GM12875 (cell line): ENCODE measurements around the gene GRM5.

Experiments used
- H3K4me3 ChIP-seq: one replicate; pipeline ENCODE4 v1.5.1; 2011; ENCODE audit warnings: low read depth, low read length, control low read depth
- CTCF ChIP-seq: IDR thresholded peaks from 2 replicates; pipeline ENCODE4 v1.5.1; 2011; ENCODE audit warnings: low read depth, mild to moderate bottlenecking, control low read depth, inconsistent platforms, low read length, moderate library complexity, borderline replicate concordance; ENCODE audit not compliant: insufficient read depth

Gene GRM5

GRCh38 chr11:88529426-88529825 is 536.4 kb downstream of the GRM5 start:
- TF ChIP-seq CTCF = no peak
- H3K4me3 ChIP-seq = no peak overlapping the region

- H3K4me3 ChIP-seq = no peak overlapping the region
- TF ChIP-seq CTCF = no peak
Measured at GRCh38 chr11:88523386-88524071, 542.3 kb downstream of the GRM5 start.

GRCh38 chr11:88522624-88523385 is 543.0 kb downstream of the GRM5 start:
- H3K4me3 ChIP-seq = no peak overlapping the region
- no peak for TF ChIP-seq CTCF

- no peak for TF ChIP-seq CTCF
- H3K4me3 ChIP-seq = no peak overlapping the region
Measured at GRCh38 chr11:88521799-88522201, 544.0 kb downstream of the GRM5 start.

- H3K4me3 ChIP-seq = no peak overlapping the region
- TF ChIP-seq CTCF = no peak
Measured at GRCh38 chr11:88521399-88521798, 544.4 kb downstream of the GRM5 start.

- no peak for TF ChIP-seq CTCF
- no peak overlapping the region for H3K4me3 ChIP-seq
Measured at GRCh38 chr11:88520391-88520790, 545.4 kb downstream of the GRM5 start.

GRCh38 chr11:88515002-88515401 is 550.8 kb downstream of the GRM5 start:
- TF ChIP-seq CTCF = no peak
- no peak overlapping the region for H3K4me3 ChIP-seq
